ENCODE results near the gene VTI1A. TPM values are rescaled to one million over a fixed set of nuclear protein-coding genes. Genes with fewer than 3 reads are reported as not detected.

VTI1A gene
- polyA plus RNA-seq, 2 of the 4 experiments (the other 2 are of a cell fraction): 17.0 to 25.3 TPM

- ChIA-PET POLR2A (interaction anchor here (1.0 kb wide), 1 partner anchor 9 kb away, joined by 3 read pairs; no protein-coding TSS in a partner anchor), CTCF (interaction anchor here (1.2 kb wide), 1 partner anchor 8 kb away, joined by 3 read pairs; no protein-coding TSS in a partner anchor)
- Histone ChIP-seq H3K4me2 (peak overlapping the region; percentile 79), H3K27ac (peak overlapping the region; percentile 42 to 68; a peak in 5 of 6 replicates), H3K4me1 (peaks cover 49% of the 10 kb centered on the region), H3K9me3 (no peaks in the 10 kb centered on the region), H3K4me3 (no peak overlapping the region)
- ATAC-seq (peak; percentile 76 to 88), DNase-seq (ENCODE audit: low read depth in 1 of 2, low spot score in 1 of 2) (peak; percentile 44 to 72), FAIRE-seq (peak; percentile 94)
- TF ChIP-seq EP300 (IDR thresholded peaks at IDR 0.05) (0 out of 5 replicates have a peak, but pooled peaks of 1 of the 2 experiments have one; percentile 40), CTCF (IDR thresholded peaks at IDR 0.05) (no peak), JUNB (IDR thresholded peaks at IDR 0.05) (peak; percentile 43; the same call in 1 of the 2 replicates), FOSL2 (IDR thresholded peaks at IDR 0.05) (0 out of 2 replicates have a peak, but pooled peaks have one; percentile 12), FOSL2 (CRISPR knock-in tag; IDR thresholded peaks at IDR 0.05) (peak; percentile 49), HOXB13 (CRISPR knock-in tag; IDR thresholded peaks at IDR 0.05; ENCODE audit: low read depth) (0 out of 2 replicates have a peak, but pooled peaks have one; percentile 51), MAFK (IDR thresholded peaks at IDR 0.05; ENCODE audit: partially characterized antibody) (peak; percentile 81), GATA3 (IDR thresholded peaks at IDR 0.05; ENCODE audit: borderline replicate concordance) (peak; percentile 68; the same call in 1 of the 2 replicates), PHF8 (IDR thresholded peaks at IDR 0.05; ENCODE audit: borderline replicate concordance, low read depth) (no peak)
- WGBS (ENCODE audit: missing lambda C conversion rate): 4% methylated on average over 6 of the region's 6 CpGs
These were observed 212.1 kb downstream of the VTI1A start for GRCh38 chr10:112658900-112659638.

GRCh38 chr10:112663234-112664125 is 216.5 kb downstream of the VTI1A start:
- ATAC-seq (peak; percentile 62 to 79; a peak in 4 of 6 replicates), DNase-seq (ENCODE audit: low read depth in 1 of 2, low spot score in 1 of 2) (peak; percentile 15 to 35), FAIRE-seq (peak; percentile 87)
- H3K4me2 ChIP-seq: peak overlapping the region; percentile 11; the same call in 2 of the 3 replicates
- TF ChIP-seq HOXA7 (CRISPR knock-in tag; IDR thresholded peaks at IDR 0.05) (no peak), MAFK (IDR thresholded peaks at IDR 0.05; ENCODE audit: partially characterized antibody) (peak; percentile 3), JUNB (IDR thresholded peaks at IDR 0.05) (no peak)
- WGBS (ENCODE audit: missing lambda C conversion rate): 73% methylated on average over 6 of the region's 6 CpGs
- POLR2A ChIA-PET: no interaction called here
- CTCF ChIA-PET: no interaction called here
- H3K4me3 ChIP-seq: no peak overlapping the region
- H3K9me3 ChIP-seq: no peaks in the 10 kb centered on the region
- peak overlapping the region in 1 of 2 experiments; percentile 46; a peak in 3 of 6 replicates for H3K27ac ChIP-seq
- peaks cover 29% of the 10 kb centered on the region for H3K4me1 ChIP-seq

- Histone ChIP-seq H3K4me3 (no peak overlapping the region), H3K27ac (no peak overlapping the region), H3K4me2 (no peak overlapping the region), H3K4me1 (peaks cover 14% of the 10 kb centered on the region), H3K9me3 (no peaks in the 10 kb centered on the region)
- ATAC-seq (no peak), DNase-seq (ENCODE audit: low read depth in 1 of 2, low spot score in 1 of 2) (no peak), FAIRE-seq (no peak)
- TF ChIP-seq FOXS1 (CRISPR knock-in tag; IDR thresholded peaks at IDR 0.05) (no peak), NFE2L2 (conservative IDR thresholded peaks at IDR 0.05; ENCODE audit: low read length) (no peak), CHD4 (IDR thresholded peaks at IDR 0.05; ENCODE audit: borderline replicate concordance) (no peak), MAFK (IDR thresholded peaks at IDR 0.05; ENCODE audit: partially characterized antibody) (no peak), HOXA7 (CRISPR knock-in tag; IDR thresholded peaks at IDR 0.05) (no peak), HES2 (IDR thresholded peaks at IDR 0.05) (no peak), FOSB (CRISPR knock-in tag; IDR thresholded peaks at IDR 0.05) (no peak), TP53 (CRISPR knock-in tag; IDR thresholded peaks at IDR 0.05) (no peak), EP300 (IDR thresholded peaks at IDR 0.05) (no peak), ZC3H11A (IDR thresholded peaks at IDR 0.05) (no peak), ELK1 (IDR thresholded peaks at IDR 0.05; ENCODE audit: low read depth, low read length) (no peak), MAZ (IDR thresholded peaks at IDR 0.05; ENCODE audit: borderline replicate concordance, low read depth, low read length) (no peak), MYC (IDR thresholded peaks at IDR 0.05; ENCODE audit: borderline replicate concordance, low read length) (no peak), JUN (IDR thresholded peaks at IDR 0.05) (no peak)
- CTCF ChIA-PET: interaction anchor here (1.0 to 1.1 kb wide), 2 partner anchors 8 to 13 kb away, joined by 3 read pairs; no protein-coding TSS in a partner anchor
- POLR2A ChIA-PET: no interaction called here
These were observed 219.1 kb downstream of the VTI1A start for GRCh38 chr10:112666094-112666493.

Measured in A549 (cell line).